ENCODE measurements around the gene CYP4X1. TPM values are rescaled to one million over a fixed set of nuclear protein-coding genes. Genes with fewer than 3 reads are reported as not detected.

The CYP4X1 gene
- total RNA-seq (2022; extraction: Qiagen RNA extraction) = 0.09 TPM in 1 of 5 replicates, not detected in the others

DNA sequence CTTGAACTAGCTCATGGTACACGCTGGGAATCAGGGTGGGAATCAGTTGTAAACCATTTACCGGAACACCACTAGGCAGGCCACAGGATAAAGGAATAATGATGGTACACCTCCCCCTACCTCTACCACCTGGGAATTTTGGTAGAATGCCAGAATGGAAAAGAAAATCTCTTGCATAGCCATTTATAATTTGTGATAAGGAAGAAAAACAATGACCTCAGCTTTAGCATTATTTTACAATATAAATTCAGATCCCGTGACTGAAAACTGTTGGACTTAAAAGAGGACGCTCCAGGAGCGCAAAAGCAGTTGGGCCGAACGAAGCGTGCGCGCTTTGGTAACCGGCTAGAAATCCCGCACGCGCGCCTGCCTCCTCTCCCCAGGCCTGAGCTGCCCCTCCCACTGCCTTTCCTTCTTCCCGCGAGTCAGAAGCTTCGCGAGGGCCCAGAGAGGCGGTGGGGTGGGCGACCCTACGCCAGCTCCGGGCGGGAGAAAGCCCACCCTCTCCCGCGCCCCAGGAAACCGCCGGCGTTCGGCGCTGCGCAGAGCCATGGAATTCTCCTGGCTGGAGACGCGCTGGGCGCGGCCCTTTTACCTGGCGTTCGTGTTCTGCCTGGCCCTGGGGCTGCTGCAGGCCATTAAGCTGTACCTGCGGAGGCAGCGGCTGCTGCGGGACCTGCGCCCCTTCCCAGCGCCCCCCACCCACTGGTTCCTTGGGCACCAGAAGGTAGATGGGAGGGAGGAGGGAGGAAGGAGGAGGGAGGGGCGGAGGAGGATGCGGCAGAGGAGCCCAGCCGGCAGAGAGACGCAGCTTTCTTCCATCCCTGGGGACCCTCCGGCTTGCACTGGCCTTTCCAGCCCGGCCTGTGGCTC is at the start of gene CYP4X1:
Gene CYP4X1 (plus strand): TSS at position 402 of the 873 bp plus-strand sequence. CDS start 149 bp downstream, at position 551.

GRCh38 chr1:47067097-47067594 is 43.7 kb downstream of the CYP4X1 start, which contains the start of gene CYP4Z1:
TSS of gene CYP4Z1 (plus strand) at chr1:47067231. CDS start at chr1:47067491, 260 bp downstream.

Other genes starting within 250 kb of the CYP4X1 start
- gene CYP4B1, start 224.6 kb upstream of the CYP4X1 start, total RNA-seq (2022; extraction: Qiagen RNA extraction) = 0.09 to 0.10 TPM (median 0.10 TPM) in 3 of 5 replicates, not detected in the others
- not detected in 5 replicates for gene CYP4A11, start 82.2 kb upstream of the CYP4X1 start, total RNA-seq (2022; extraction: Qiagen RNA extraction)
- gene CYP4Z1, start 43.6 kb downstream of the CYP4X1 start, total RNA-seq (2022; extraction: Qiagen RNA extraction) = not detected in 5 replicates
- gene CYP4A22, start 113.8 kb downstream of the CYP4X1 start, total RNA-seq (2022; extraction: Qiagen RNA extraction) = not detected in 5 replicates
- gene PDZK1IP1, start 166.4 kb downstream of the CYP4X1 start, total RNA-seq (2022; extraction: Qiagen RNA extraction) = 5.7 to 9.3 TPM (median 6.4 TPM) in 5 replicates
- 0.02 TPM in 1 of 5 replicates, not detected in the others for gene TAL1, start 208.6 kb downstream of the CYP4X1 start, total RNA-seq (2022; extraction: Qiagen RNA extraction)